SHP77 treated with DMSO at 0.1 percent for 48 hours (cell line): Measurements from ENCODE around the gene MCTP1.
"Not testable (repeated sequence)": the region's sequence is repeated elsewhere in the genome, so short reads cannot be mapped to it uniquely, and the experiment has no call there.

Source experiments
- DNase-seq: peaks from one replicate; lab custom pipeline; 2025; lab: John Stamatoyannopoulos, UW

The MCTP1 gene

DNA sequence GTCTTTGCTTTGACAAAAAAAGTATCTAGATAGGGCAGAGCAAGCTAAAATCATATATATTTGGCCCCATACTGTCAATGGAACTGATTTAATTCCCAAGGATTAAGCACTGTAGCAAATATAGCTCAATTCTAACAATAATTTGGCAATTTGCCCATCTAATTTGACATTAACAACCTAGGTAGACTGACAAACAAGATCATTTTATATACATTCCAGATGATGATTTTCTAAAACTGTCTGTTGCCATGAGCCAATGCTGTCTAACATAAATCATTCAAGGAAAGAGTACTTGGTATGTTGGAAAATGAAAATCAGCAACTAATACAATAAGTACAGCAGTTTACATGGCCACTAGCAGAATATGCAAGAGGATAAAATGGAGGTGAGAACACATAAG is 32.1 kb downstream of the MCTP1 start:
- DNase-seq: no peak

DNA sequence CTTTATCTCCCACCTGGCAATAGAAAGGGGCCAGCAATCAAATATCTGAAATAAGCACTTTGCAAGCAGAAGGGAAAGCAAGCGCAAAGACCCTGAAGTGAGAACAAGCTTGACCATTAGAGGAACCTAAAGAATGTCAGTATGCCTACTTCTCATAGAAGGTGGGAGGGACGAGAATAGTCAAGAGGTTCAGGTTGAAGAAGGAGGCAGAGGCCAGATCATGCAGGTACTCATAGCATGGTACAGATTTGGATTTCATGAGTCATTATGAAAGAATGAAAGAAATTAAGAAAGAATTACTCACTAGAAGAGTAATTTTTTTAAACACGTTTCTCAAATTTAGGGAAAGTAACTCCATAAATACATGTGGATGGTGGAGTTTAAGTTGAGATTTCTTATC is 33.7 kb downstream of the MCTP1 start:
- DNase-seq: no peak

DNA sequence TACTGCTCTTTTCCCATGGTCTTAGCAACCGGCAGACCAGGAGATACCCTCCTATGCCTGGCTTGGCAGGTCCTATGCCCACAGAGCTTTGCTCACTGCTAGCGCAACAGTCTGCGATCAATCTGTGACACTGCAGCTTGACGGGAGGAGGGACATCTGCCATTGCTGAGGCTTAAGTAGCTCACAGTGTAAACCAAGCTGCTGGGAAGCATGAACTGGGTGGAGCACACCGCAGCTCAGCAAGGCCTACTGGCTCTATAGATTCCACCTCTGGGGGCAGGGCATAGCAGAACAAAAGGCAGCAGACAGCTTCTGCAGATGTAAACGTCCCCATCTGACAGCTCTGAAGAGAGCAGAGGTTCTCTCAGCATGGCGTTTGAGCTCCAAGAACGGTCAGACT is 40.4 kb downstream of the MCTP1 start:
- DNase-seq: peak; percentile 61

DNA sequence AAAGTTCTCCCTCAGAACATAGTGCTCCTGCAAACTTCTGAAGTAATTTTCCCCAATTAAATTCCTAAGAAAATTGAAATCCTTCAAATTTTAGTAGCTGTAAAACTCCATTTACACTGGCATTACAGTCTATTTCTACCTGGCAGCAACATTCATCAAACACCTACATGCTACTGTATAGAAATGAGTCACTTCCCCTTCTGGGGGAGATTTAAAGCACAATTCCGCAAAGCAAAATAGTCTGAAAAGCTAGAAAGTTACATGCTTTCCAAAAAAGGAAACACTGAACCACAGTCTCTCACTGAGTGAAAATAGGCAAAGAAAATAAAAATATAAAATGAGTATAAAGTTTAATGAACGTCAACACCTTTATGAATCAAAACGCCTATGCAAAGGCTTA is 43.3 kb downstream of the MCTP1 start:
- DNase-seq: no peak

DNA sequence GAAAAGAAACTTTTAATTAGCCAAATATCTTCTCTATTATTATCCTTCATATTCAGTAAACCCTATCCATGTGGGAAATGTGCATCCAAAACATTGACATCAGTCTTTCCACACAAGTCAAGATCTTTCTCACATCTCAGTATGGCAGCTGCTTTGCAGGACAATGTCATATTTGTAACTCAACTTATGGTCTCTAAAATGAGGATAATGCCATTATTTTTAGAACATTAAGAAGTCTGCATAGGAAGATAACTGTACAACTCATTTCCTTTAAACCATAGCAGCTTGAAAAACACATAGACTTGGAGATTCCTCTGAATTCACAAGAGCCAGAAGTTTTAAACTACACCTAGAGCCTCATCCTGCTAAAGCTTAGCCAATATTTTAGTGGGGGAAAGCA is 43.7 kb downstream of the MCTP1 start:
- DNase-seq: no peak

DNA sequence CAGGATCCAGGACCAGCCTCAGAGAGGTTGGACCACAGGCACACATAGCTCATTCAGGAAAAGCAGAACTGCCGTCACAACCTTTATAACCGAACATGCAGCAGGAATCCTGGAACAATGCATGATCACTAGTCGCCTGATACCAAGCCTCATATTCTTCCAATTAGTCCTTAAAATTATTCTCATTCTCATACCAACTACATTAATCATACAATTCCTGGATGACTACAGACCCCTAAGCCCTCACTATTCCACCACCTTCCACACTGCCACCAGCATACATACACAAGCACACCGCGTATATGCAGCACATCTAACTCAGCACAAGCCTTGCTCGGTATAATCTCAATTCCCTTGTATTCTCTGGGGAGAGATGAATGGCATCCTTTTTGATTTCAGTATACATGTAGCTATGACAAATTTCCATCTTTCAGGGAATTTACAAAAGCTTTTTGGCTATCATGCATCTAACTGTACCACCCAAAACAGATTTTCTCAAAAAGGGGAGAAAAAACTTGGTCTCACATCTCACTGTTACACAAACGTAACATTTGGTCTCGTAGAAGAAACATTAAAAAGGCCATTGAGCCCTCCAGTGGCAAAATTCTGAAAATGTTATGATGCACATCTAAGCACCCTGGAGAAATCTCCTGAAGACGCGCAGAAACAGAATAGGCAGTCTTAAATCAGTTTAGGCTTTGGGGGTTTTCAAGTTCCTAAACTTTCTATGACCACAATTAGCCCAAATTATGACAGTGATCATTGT is 46.2 kb downstream of the MCTP1 start:
- DNase-seq: no peak

DNA sequence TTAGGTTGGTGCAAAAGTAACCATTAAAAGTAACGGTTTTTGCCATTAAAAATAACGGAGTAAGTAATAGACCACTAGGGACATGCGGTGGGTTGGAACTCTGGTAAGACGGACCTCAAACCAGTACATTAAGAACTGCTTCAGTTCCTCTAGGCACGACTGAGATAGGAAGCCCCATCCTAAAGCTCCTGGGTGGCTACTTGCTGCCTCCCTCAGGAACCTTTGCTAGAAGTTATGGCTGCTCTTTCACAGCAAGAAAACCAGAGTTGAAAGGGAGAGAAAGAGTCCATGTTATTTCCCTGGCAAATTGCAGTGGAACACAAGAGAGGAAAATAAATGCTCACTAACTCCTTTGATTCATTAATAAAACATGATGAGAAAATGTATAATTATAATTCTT is 47.6 kb downstream of the MCTP1 start:
- DNase-seq: no peak

DNA sequence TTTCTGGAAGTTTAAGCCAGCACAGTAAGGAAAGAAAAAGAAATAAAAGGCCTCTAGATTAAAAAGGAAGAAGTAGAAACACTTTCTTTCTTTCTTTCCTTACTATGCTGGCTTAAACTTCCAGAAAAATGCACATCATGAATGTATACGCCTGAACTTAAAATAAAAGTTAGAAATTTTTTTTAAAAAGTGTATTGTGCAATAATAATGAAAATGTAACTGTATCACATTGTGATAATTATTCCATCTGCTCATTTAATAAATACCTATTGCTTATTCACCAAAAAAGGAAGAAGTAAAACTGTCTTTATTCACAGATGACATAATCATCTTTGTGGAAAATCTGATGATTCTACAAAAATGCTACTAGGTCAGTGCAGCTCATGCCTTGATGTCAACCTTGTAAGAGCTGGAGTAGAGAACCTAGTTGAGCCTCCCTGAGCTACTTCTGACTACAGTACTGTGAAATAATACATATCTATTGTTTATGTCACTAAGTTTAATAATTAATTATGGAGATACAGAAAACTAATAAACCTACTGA is 49.4 kb downstream of the MCTP1 start:
- DNase-seq: no peak

DNA sequence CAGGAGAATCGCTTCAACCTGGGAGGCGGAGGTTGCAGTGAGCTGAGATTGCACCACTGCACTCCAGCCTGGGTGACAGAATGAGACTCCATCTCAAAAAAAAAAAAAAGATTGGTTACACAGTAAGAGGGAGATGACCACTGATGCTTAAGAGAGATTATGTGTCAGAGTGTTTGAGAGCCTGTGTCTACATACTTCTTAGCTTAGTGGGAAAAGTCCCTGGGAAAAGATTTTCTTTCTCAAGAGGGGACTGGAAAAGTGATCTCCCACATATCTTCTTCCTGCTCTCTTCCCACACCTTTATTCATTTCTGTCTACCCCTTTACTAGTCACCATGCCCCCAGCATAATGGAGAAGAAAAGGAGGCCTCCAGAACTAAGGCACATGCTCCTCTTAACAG is 55.2 kb downstream of the MCTP1 start:
- DNase-seq: no peak

DNA sequence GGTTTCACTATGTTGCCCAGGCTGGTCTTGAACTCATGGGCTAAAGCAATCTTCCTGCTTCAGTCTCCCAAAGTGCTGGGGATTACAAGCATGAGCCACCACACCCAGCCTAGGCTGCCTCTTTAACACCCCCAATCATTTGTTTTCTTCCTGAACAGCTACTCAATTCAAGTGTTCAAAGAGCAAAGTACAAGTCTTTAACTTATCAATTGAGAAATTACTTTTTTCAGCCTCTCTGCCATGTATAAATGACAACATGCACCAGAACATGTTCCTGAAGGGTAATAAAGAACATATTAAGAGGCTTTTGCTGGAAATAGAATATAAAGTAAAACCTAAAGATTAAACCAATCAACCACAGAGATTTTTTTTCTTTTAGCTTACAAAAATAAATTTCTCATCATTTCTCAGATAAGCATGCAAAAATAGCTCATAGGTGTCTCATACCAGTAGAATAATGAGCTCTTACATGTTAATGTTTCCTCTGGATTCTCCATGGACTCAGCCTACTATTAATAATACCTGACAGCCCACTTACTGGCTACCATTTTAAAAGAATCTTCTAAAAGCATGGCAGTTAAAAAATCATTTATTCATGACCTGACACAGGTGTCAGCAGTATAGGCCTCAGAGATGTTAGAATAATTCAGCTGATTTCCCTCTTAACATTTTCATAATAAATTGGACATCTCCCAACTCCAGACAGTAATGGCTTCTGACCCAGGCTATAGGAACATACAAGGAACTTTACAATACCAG is 60.0 kb downstream of the MCTP1 start:
- no peak for DNase-seq

DNA sequence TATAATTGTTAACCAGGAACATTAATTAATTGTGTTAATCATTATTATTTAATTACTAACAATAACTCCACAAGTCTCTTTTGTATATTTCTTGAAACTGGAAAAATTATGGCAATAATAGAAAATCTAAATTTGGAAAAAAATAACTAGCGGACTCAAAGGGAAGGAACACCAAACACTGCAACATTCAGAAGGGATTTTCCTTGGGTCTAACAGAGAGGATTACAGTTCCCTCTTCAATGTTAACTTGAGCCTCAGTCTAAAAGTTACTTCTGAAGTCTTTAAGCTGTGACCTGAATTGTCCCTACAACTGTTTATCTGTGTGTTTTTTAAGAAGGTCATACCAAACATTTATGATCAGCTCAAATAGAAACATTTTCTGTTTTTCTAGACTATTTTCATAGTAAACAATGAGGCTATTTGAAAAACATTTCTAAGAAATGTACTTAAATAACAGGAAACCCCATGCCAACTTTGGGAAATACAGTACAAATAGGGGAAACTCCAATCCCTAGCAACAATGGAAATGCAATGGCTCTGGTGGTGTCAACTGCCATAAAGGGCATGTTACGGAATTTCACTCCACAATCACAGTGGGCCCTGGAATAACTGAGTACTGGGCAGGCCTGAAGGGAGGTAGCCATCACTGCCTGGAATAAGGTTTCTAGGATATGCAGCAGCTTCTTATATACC is 61.2 kb downstream of the MCTP1 start:
- DNase-seq: no peak

DNA sequence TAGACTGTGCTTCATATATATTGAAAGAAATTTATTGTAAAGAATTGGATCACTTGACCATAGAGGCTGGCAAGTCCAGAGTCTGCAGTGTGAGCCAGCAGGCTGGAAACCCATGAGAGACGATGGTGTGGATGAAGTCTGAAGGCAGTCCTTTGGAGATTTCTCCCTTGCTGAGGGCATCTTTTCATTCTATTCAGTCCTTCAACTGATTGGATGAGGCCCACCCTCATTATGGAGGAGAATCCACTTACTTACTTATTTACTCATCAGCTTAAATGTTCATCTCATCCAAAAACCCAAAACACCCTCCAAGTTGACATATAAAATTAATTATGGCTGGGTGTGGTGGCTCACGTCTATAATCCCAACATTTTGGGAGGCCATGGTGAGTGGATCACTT is 62.1 kb downstream of the MCTP1 start:
- no peak for DNase-seq

DNA sequence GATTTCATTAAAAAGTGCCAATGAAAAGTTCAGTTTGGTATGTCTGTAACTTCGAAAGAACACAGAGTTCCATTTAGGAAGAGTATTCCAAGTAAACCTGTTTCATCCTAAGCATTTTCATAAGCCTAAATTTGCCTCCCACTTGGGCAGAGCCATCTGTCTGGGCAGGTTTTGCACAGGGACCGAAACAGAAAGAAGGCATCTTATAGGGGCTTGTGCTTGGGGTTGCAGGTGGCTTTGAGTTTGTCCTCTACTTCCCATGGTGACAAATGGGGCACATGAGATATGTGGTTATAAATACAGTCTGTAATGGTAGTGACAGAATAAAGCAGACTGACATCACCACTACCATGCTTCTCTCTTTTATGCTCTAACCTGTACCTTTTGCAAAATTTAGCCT is 63.7 kb downstream of the MCTP1 start:
- DNase-seq: no peak

DNA sequence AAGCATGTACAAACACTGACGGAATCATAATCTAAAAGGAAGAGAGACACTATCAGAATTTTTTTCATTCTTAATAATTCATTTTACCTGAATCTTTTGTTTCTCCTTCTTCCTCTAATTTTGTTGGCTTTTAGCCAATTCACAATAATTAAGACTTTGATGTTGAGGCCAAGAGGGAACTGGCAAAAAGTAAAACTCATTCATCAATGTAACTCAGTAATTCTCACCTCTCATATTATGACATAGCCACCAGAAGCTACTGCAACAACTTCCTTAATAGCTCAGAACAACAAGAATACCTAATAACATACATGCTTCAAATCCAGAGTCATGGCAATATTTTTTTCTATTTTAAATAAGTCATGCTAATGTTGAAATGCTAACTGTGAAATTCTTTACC is 64.5 kb downstream of the MCTP1 start:
- DNase-seq: no peak

DNA sequence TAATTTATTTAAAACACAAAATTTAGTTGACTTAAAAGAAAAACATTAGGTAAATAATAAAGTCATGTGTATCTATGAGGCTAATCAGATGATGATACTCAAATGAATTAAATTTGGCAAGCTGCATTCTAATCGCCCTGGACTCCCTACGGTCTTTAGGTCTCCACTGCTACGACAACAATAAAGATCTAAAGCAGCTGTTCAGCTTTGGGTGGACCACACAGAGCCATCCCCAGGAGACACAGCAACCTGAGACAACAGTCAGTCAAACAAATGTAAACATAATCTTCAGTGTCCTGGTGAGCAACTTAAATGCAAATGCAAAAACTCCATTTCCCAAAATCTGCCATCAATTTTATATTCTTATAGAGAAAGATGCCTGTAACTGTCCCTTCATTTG is 65.5 kb downstream of the MCTP1 start:
- DNase-seq: no peak

DNA sequence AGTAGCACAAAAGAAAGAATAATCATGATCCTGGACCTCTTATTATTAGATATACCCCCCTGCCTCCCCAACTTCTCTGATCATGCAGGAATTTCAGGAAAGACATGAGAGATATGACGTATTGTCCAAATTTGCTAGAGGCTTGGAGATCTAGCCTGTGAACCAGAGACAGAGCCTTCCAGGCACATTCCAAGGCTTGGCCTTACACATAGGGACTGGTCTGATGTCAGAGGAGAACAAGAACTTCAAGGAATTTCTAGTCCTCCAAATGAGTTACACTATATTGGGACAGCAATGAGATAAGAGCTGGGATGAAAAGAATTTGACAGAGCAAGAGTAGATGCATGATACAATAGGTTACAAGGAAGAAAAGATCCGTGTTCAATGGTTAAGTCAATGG is 67.0 kb downstream of the MCTP1 start:
- DNase-seq: no peak

DNA sequence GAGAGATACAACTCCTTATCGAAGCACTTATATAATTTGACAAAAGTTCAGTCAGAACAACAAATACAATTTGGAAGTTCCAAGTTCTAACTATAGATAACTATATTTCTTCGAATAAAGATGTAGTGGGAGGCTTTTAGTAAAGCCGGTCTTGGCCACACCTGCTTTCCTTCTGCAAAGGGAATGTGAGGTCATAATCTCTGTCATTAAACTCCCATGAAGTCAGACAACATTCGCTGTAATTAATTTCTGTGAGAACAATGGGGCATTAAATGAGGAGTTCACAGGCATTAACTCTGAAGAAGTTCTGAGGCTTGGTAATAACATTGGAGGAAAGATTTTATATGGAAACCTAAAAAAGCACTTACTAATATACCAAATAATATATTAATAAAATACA is 67.5 kb downstream of the MCTP1 start:
- DNase-seq: no peak

DNA sequence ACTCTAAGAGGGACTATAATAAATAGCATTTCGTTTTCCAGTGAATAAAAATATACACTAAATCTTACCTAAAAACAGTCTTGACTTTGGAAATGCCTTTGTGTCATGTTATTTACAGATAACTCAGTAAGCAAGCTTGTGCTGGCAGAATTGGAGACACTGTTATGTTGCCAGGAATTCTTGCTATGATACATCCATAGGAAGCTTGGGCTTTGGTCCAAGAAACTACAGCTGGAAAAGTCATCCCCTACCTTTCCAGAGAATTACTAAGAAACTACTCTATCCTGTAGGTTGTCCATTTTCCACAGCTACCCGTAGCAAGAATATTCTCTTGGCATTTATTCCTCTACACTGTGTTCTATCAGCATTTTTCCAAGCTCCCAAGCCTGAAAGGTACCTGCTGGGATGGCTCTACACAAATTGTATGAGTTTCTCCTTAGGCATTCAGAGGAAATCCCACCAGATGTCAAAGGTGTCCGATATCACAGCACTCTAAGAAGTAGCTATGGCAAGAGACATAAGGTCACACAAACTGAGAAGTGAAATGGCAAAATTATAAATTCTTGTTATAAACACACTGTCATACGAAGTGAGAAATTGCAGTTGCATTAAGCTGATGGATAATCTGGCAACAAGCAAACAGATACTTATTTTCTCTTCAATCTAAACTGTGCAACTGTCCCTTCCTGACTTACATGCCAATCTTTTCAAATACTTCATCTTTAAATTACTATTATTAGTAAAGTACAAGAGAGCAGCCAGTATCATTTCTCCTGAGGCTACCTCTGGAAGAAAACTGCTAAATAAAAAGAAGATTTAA is 68.5 kb downstream of the MCTP1 start:
- no peak for DNase-seq

DNA sequence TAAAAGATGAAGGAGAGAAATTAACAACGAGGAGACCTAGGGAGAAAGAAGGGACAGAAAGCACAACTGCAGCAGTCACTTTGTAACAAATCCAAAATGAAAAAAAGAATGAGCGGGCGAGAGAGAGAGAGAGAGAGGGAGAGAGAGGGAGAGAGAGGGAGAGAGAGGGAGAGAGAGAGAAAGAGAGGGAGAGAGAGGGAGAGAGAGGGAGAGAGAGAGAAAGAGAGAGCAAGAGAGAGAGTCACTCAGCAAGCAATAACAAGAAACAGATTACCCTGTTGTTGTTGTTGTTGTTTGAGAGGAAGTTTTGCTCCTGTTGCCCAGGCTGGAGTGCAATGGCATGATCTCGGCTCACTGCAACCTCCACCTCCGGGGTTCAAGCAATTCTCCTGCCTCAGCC is 77.1 kb downstream of the MCTP1 start:
- DNase-seq: not testable (repeated sequence)

DNA sequence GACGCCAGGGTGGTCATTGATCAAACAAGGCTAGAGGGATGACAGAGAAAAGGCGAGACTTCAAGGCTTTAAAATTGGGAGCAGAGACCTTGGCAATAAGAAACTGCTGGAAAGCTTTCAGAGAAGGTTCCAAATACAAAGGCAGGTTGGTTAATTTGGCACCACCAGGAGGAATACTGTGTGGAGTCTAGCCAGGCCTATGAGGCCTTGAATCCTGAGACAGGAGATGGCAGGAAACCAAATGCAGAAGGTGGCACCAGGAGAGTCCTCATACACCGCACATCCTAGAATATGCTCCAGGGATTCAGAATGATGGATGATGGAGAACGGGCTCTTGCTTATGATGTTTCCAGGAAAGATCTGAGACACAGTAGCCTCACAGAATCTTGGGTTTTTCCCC is 90.0 kb downstream of the MCTP1 start:
- no peak for DNase-seq

DNA sequence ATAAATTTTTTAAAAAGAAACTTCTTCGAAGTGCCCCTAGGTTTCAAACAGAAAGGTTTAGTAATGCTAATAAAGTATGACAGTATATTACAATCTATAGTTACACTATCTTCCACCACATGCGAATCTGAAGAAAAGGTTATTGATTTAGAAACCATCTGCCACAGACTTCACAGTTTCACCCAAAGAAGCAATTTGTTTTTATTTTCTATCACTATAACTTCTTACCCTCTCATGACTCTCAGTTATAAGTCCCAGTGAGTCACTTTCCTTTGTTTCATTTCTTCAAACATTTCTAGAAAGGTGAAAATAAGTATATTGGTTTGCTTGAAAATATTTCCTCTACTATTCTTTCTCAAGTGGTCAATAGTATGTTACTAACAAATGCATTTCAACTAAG is 93.6 kb downstream of the MCTP1 start:
- DNase-seq: no peak

DNA sequence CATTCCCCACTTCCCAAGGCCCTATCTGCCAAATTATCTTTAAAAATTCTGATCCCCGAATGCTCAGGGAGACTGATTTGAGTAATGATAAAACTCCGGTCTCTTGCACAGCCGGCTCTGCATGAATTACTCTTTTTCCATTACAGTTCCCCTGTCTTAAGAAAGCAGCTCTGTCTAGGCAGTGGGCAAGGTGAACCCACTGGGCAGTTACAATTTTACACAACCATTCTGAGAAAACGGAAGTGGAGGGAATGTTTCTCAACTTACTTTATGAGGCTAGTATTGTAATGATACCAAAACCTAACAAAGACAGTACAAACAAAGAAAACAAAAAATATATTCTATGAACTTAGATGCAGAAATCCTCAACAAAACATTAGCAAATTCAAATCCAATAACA is 100.0 kb downstream of the MCTP1 start:
- DNase-seq: no peak
